ENCODE data around the gene AXIN1.
"Not testable (repeated sequence)": the region's sequence is repeated elsewhere in the genome, so short reads cannot be mapped to it uniquely, and the experiment has no call there.

AXIN1 gene

GRCh38 chr16:353404-354290 is 1.1 kb upstream of the AXIN1 start:
- Histone ChIP-seq H3K27me3 (ENCODE audit: control insufficient read depth in 5 of 5, insufficient read depth in 4 of 5, low read length in 5 of 5) (no peaks in the 10 kb centered on the region), H3K9me3 (ENCODE audit: control insufficient read depth in 5 of 5, low read length in 5 of 5) (no peaks in the 10 kb centered on the region), H3K4me1 (ENCODE audit: control insufficient read depth in 5 of 5, insufficient read depth in 5 of 5, low read length in 5 of 5) (peaks cover 0 to 17% (median 14%) of the 10 kb centered on the region in 5 donors), H3K9ac (ENCODE audit: low read length in 5 of 5) (peak overlapping the region in 3 of 5 donors; percentile 30 to 72 (median 39)), H3K36me3 (ENCODE audit: control insufficient read depth in 5 of 5, insufficient read depth in 5 of 5, low read length in 5 of 5) (peaks cover 0 to 6% (median 3%) of the 10 kb centered on the region in 5 donors), H3K4me3 (ENCODE audit: low read depth in 1 of 5, low read length in 5 of 5) (peak overlapping the region in 4 of 5 donors; percentile 33 to 69 (median 42)), H3K27ac (ENCODE audit: low read depth, low read length) (no peak overlapping the region)

GRCh38 chr16:351804-352520 is 561 bp downstream of the AXIN1 start:
- Histone ChIP-seq H3K9ac (ENCODE audit: low read length in 5 of 5) (peak overlapping the region in 4 of 5 donors; percentile 72 to 82 (median 77)), H3K36me3 (ENCODE audit: control insufficient read depth in 5 of 5, insufficient read depth in 5 of 5, low read length in 5 of 5) (peaks cover 0 to 12% (median 5%) of the 10 kb centered on the region in 5 donors), H3K4me3 (ENCODE audit: low read depth in 1 of 5, low read length in 5 of 5) (peak overlapping the region in 4 of 5 donors; percentile 61 to 73 (median 66)), H3K27ac (ENCODE audit: low read depth, low read length) (no peak overlapping the region), H3K4me1 (ENCODE audit: control insufficient read depth in 5 of 5, insufficient read depth in 5 of 5, low read length in 5 of 5) (peaks cover 0 to 17% (median 14%) of the 10 kb centered on the region in 5 donors), H3K27me3 (ENCODE audit: control insufficient read depth in 5 of 5, insufficient read depth in 4 of 5, low read length in 5 of 5) (no peaks in the 10 kb centered on the region), H3K9me3 (ENCODE audit: control insufficient read depth in 5 of 5, low read length in 5 of 5) (no peaks in the 10 kb centered on the region)

GRCh38 chr16:350203-350602 is 2.3 kb downstream of the AXIN1 start:
- H3K4me1 ChIP-seq (ENCODE audit: control insufficient read depth in 5 of 5, insufficient read depth in 5 of 5, low read length in 5 of 5): peaks cover 0 to 17% (median 14%) of the 10 kb centered on the region in 5 donors
- H3K36me3 ChIP-seq (ENCODE audit: control insufficient read depth in 5 of 5, insufficient read depth in 5 of 5, low read length in 5 of 5): peaks cover 0 to 29% (median 16%) of the 10 kb centered on the region in 5 donors
- H3K27ac ChIP-seq (ENCODE audit: low read depth, low read length): no peak overlapping the region
- no peak overlapping the region for H3K9ac ChIP-seq (ENCODE audit: low read length in 5 of 5)
- no peaks in the 10 kb centered on the region for H3K9me3 ChIP-seq (ENCODE audit: control insufficient read depth in 5 of 5, low read length in 5 of 5)
- H3K27me3 ChIP-seq (ENCODE audit: control insufficient read depth in 5 of 5, insufficient read depth in 4 of 5, low read length in 5 of 5): no peaks in the 10 kb centered on the region
- no peak overlapping the region for H3K4me3 ChIP-seq (ENCODE audit: low read depth in 1 of 5, low read length in 5 of 5)

- no peaks in the 10 kb centered on the region for H3K9me3 ChIP-seq (ENCODE audit: control insufficient read depth in 5 of 5, low read length in 5 of 5)
Measured at GRCh38 chr16:349211-349610, 3.3 kb downstream of the AXIN1 start.

GRCh38 chr16:348495-348894 is 4.0 kb downstream of the AXIN1 start:
- H3K9ac ChIP-seq (ENCODE audit: low read length in 5 of 5); H3K27ac ChIP-seq (ENCODE audit: low read depth, low read length): not testable (repeated sequence)
- peaks cover 0 to 38% (median 25%) of the 10 kb centered on the region in 5 donors for H3K36me3 ChIP-seq (ENCODE audit: control insufficient read depth in 5 of 5, insufficient read depth in 5 of 5, low read length in 5 of 5)

More at GRCh38 chr16:349211-349610, 3.3 kb downstream of the AXIN1 start:
- H3K9ac ChIP-seq (ENCODE audit: low read length in 5 of 5): no peak overlapping the region
- H3K27me3 ChIP-seq (ENCODE audit: control insufficient read depth in 5 of 5, insufficient read depth in 4 of 5, low read length in 5 of 5): no peaks in the 10 kb centered on the region
- H3K36me3 ChIP-seq (ENCODE audit: control insufficient read depth in 5 of 5, insufficient read depth in 5 of 5, low read length in 5 of 5): peaks cover 0 to 38% (median 25%) of the 10 kb centered on the region in 5 donors
- H3K27ac ChIP-seq (ENCODE audit: low read depth, low read length): no peak overlapping the region
- H3K4me3 ChIP-seq (ENCODE audit: low read depth in 1 of 5, low read length in 5 of 5): no peak overlapping the region
- peaks cover 0 to 17% (median 14%) of the 10 kb centered on the region in 5 donors for H3K4me1 ChIP-seq (ENCODE audit: control insufficient read depth in 5 of 5, insufficient read depth in 5 of 5, low read length in 5 of 5)

GRCh38 chr16:347203-347602 is 5.3 kb downstream of the AXIN1 start:
- Histone ChIP-seq H3K27me3 (ENCODE audit: control insufficient read depth in 5 of 5, insufficient read depth in 4 of 5, low read length in 5 of 5) (no peaks in the 10 kb centered on the region), H3K4me3 (ENCODE audit: low read depth in 1 of 5, low read length in 5 of 5) (no peak overlapping the region), H3K36me3 (ENCODE audit: control insufficient read depth in 5 of 5, insufficient read depth in 5 of 5, low read length in 5 of 5) (peaks cover 0 to 46% (median 30%) of the 10 kb centered on the region in 5 donors), H3K4me1 (ENCODE audit: control insufficient read depth in 5 of 5, insufficient read depth in 5 of 5, low read length in 5 of 5) (peaks cover 0 to 10% (median 9%) of the 10 kb centered on the region in 5 donors), H3K9me3 (ENCODE audit: control insufficient read depth in 5 of 5, low read length in 5 of 5) (no peaks in the 10 kb centered on the region), H3K9ac (ENCODE audit: low read length in 5 of 5) (no peak overlapping the region), H3K27ac (ENCODE audit: low read depth, low read length) (no peak overlapping the region)

More at GRCh38 chr16:348495-348894, 4.0 kb downstream of the AXIN1 start:
- H3K27me3 ChIP-seq (ENCODE audit: control insufficient read depth in 5 of 5, insufficient read depth in 4 of 5, low read length in 5 of 5); H3K4me3 ChIP-seq (ENCODE audit: low read depth in 1 of 5, low read length in 5 of 5); H3K9me3 ChIP-seq (ENCODE audit: control insufficient read depth in 5 of 5, low read length in 5 of 5): not testable (repeated sequence)
- peaks cover 0 to 15% (median 13%) of the 10 kb centered on the region in 5 donors for H3K4me1 ChIP-seq (ENCODE audit: control insufficient read depth in 5 of 5, insufficient read depth in 5 of 5, low read length in 5 of 5)

GRCh38 chr16:346587-346986 is 5.9 kb downstream of the AXIN1 start:
- Histone ChIP-seq H3K27ac (ENCODE audit: low read depth, low read length) (no peak overlapping the region), H3K4me3 (ENCODE audit: low read depth in 1 of 5, low read length in 5 of 5) (no peak overlapping the region), H3K4me1 (ENCODE audit: control insufficient read depth in 5 of 5, insufficient read depth in 5 of 5, low read length in 5 of 5) (peaks cover 0 to 7% (median 6%) of the 10 kb centered on the region in 5 donors), H3K27me3 (ENCODE audit: control insufficient read depth in 5 of 5, insufficient read depth in 4 of 5, low read length in 5 of 5) (no peaks in the 10 kb centered on the region), H3K36me3 (ENCODE audit: control insufficient read depth in 5 of 5, insufficient read depth in 5 of 5, low read length in 5 of 5) (peaks cover 0 to 48% (median 30%) of the 10 kb centered on the region in 5 donors), H3K9me3 (ENCODE audit: control insufficient read depth in 5 of 5, low read length in 5 of 5) (no peaks in the 10 kb centered on the region), H3K9ac (ENCODE audit: low read length in 5 of 5) (peak overlapping the region in 1 of 5 donors; percentile 46)

GRCh38 chr16:345772-346171 is 6.8 kb downstream of the AXIN1 start:
- H3K9ac ChIP-seq (ENCODE audit: low read length in 5 of 5): no peak overlapping the region
- H3K4me3 ChIP-seq (ENCODE audit: low read depth in 1 of 5, low read length in 5 of 5): no peak overlapping the region
- H3K27ac ChIP-seq (ENCODE audit: low read depth, low read length): no peak overlapping the region
- no peaks in the 10 kb centered on the region for H3K9me3 ChIP-seq (ENCODE audit: control insufficient read depth in 5 of 5, low read length in 5 of 5)
- no peaks in the 10 kb centered on the region for H3K27me3 ChIP-seq (ENCODE audit: control insufficient read depth in 5 of 5, insufficient read depth in 4 of 5, low read length in 5 of 5)
- peaks cover 0 to 48% (median 30%) of the 10 kb centered on the region in 5 donors for H3K36me3 ChIP-seq (ENCODE audit: control insufficient read depth in 5 of 5, insufficient read depth in 5 of 5, low read length in 5 of 5)
- peaks cover 0 to 4% (median 0%) of the 10 kb centered on the region in 5 donors for H3K4me1 ChIP-seq (ENCODE audit: control insufficient read depth in 5 of 5, insufficient read depth in 5 of 5, low read length in 5 of 5)

GRCh38 chr16:342455-343213 is 9.9 kb downstream of the AXIN1 start:
- H3K36me3 ChIP-seq (ENCODE audit: control insufficient read depth in 5 of 5, insufficient read depth in 5 of 5, low read length in 5 of 5): peaks cover 0 to 41% (median 25%) of the 10 kb centered on the region in 5 donors
- H3K27me3 ChIP-seq (ENCODE audit: control insufficient read depth in 5 of 5, insufficient read depth in 4 of 5, low read length in 5 of 5): no peaks in the 10 kb centered on the region
- H3K27ac ChIP-seq (ENCODE audit: low read depth, low read length): no peak overlapping the region
- H3K4me3 ChIP-seq (ENCODE audit: low read depth in 1 of 5, low read length in 5 of 5): no peak overlapping the region
- no peak overlapping the region for H3K9ac ChIP-seq (ENCODE audit: low read length in 5 of 5)
- no peaks in the 10 kb centered on the region for H3K9me3 ChIP-seq (ENCODE audit: control insufficient read depth in 5 of 5, low read length in 5 of 5)
- H3K4me1 ChIP-seq (ENCODE audit: control insufficient read depth in 5 of 5, insufficient read depth in 5 of 5, low read length in 5 of 5): peaks cover 0 to 9% (median 4%) of the 10 kb centered on the region in 5 donors

Data from subcutaneous abdominal adipose tissue (tissue), 5 donors.